GM12873 (cell line): Measurements from ENCODE around the gene KCNJ12.

Experiments
- TF ChIP-seq, protein P1 (sequence below): IDR thresholded peaks from 2 replicates; pipeline ENCODE4 v1.5.1; 2012; ENCODE audit warnings: low read depth, mild to moderate bottlenecking, moderate library complexity, low read length, control low read depth; ENCODE audit not compliant: insufficient read depth; ENCODE audit errors: missing control alignments

KCNJ12 gene

DNA sequence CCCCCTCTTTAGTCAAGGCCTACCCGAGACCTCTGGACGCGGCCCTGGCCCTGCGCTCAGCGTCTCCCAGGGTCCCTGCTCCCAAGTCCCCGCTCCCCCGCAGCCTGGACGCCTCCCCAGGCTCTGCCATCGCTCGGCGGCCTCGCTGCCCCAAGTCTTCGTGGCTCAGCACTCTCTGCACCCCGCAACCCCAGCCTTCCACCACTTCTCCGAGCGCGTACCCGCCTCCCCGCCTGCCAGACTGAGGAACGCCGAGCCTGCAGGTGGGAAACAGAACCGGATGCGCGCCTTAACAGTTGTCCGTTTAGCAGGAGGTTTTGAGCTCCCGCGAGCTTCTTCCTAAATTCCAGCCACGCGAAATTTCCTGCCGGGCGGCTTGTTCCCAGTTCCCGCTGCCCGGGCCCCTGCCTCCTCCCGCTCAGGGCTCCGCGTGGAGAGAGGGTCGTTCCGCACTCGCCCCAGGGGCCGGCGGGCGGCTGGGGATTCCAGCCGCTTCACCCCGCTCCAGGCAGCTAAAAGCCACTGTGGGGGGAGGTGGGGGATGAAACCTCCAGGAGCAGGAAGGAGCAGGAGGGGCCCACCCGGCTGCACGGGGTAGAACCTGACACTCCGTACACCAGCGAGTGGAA is 87.7 kb downstream of the KCNJ12 start:
- TF ChIP-seq, protein P1, sequence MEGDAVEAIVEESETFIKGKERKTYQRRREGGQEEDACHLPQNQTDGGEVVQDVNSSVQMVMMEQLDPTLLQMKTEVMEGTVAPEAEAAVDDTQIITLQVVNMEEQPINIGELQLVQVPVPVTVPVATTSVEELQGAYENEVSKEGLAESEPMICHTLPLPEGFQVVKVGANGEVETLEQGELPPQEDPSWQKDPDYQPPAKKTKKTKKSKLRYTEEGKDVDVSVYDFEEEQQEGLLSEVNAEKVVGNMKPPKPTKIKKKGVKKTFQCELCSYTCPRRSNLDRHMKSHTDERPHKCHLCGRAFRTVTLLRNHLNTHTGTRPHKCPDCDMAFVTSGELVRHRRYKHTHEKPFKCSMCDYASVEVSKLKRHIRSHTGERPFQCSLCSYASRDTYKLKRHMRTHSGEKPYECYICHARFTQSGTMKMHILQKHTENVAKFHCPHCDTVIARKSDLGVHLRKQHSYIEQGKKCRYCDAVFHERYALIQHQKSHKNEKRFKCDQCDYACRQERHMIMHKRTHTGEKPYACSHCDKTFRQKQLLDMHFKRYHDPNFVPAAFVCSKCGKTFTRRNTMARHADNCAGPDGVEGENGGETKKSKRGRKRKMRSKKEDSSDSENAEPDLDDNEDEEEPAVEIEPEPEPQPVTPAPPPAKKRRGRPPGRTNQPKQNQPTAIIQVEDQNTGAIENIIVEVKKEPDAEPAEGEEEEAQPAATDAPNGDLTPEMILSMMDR: no peak

DNA sequence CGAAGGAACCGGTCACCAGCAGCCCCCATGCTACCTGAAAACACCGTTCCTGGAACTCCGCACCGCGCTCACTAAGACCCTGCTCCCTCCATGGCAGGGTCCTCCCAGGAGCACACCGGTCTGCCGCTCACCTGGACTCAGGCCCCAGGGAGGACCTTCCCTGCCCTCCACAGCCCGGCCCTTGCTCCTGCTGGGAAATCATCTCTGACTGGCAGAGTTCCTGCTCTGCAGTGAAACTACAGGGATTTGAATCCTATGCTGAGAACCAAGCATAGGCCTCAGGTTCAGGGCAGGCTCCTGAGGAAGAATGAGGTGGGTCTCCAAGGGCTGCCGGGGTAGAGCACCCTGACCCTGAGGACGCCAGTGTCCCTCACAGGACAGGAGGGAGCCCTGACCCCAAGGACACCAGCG is 88.5 kb downstream of the KCNJ12 start:
- TF ChIP-seq, protein P1: no peak

DNA sequence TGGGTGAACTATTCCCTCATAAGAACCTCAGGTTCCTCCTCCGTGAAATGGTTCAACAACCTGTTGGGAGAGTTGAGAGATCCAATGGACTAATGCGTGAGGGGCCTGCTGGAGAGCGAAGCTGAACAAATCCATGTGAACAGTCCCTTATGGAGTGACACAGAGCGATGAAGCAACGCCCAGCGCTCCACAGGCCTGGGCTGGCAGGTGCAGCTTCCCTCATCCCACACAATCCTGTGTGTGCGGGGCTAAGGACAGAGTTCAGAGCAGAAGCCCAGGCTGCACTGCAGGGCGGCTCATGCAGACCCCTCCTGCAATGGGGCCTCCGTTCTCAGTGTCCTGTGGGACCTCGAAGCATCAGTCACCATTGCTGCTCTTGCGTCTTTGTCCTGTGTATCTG is 90.4 kb downstream of the KCNJ12 start:
- TF ChIP-seq, protein P1: no peak

DNA sequence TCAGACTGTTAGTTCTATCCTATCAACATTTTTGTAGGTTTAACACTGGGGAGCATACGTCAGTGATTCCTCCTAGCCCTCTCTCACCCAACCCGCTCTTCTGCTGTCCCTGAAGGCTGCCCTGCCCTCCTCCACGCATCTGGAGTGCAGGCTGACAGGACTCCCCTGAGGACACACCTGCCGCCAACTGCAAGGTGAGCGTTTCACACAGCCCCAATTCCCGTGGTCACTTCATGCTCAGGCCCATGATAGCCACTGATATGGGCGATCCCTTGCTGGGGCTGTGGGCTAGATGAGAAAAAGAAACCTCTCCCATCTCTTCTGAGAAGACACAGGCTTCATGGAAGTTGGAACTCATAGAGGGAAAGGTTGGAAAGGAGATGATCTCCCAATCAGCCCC is 91.0 kb downstream of the KCNJ12 start:
- TF ChIP-seq, protein P1: no peak

DNA sequence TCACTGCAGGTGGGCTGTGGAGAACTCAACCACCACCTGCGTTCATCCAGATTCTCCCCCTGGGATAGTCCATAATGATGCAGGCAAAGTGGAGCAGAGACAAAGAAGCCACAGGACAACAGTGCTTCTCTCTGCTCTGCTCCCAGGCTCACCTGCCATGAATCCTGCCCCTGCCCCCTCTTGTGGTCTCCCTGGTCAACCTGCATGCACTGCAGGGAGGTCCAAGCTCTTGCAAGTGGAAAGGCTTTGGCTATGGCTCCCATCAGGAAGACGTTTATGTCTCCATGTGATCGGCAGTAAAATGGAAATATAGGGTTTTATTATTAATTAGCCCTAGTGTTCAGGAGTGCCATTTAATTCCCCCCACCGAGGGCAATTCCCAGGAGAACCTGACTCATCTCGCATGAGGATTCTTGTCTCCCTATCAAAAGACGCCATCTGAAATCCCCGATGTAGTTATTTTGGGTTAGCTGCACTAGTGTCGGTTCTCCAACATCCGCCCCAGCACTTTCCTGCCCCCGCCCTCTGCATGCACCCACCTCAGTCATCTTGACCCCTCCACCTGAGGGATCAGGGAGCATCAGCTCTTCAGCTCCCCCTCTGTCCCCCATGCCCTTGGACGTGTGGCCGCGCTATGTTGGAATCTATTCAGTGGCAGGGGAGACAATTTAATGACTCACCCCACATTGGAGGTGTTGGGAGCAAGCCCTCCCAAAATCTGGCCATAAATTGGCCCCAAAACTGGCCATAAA is 91.8 kb downstream of the KCNJ12 start:
- TF ChIP-seq, protein P1: no peak
